Retinal pigment epithelial cell (primary cell): Measurements from ENCODE around the gene NEO1.
A peak's percentile ranks its signal among the peaks of the same experiment; 100 is the strongest.

Experiments
- DNase-seq: peaks from one replicate; pipeline ENCODE4 v3.0.0-alpha.2; 2010; ENCODE audit warnings: low read depth
- H3K4me3 ChIP-seq: 2 replicates; pipeline ENCODE4 v1.5.1; 2011; ENCODE audit warnings: mild to moderate bottlenecking, low read length, control low read depth, moderate library complexity
- TF ChIP-seq, protein P1 (sequence below): conservative IDR thresholded peaks from 2 replicates; pipeline ENCODE4 v1.5.1; 2011; ENCODE audit warnings: low read depth, low read length, control low read depth, inconsistent platforms

The NEO1 gene, protein sequence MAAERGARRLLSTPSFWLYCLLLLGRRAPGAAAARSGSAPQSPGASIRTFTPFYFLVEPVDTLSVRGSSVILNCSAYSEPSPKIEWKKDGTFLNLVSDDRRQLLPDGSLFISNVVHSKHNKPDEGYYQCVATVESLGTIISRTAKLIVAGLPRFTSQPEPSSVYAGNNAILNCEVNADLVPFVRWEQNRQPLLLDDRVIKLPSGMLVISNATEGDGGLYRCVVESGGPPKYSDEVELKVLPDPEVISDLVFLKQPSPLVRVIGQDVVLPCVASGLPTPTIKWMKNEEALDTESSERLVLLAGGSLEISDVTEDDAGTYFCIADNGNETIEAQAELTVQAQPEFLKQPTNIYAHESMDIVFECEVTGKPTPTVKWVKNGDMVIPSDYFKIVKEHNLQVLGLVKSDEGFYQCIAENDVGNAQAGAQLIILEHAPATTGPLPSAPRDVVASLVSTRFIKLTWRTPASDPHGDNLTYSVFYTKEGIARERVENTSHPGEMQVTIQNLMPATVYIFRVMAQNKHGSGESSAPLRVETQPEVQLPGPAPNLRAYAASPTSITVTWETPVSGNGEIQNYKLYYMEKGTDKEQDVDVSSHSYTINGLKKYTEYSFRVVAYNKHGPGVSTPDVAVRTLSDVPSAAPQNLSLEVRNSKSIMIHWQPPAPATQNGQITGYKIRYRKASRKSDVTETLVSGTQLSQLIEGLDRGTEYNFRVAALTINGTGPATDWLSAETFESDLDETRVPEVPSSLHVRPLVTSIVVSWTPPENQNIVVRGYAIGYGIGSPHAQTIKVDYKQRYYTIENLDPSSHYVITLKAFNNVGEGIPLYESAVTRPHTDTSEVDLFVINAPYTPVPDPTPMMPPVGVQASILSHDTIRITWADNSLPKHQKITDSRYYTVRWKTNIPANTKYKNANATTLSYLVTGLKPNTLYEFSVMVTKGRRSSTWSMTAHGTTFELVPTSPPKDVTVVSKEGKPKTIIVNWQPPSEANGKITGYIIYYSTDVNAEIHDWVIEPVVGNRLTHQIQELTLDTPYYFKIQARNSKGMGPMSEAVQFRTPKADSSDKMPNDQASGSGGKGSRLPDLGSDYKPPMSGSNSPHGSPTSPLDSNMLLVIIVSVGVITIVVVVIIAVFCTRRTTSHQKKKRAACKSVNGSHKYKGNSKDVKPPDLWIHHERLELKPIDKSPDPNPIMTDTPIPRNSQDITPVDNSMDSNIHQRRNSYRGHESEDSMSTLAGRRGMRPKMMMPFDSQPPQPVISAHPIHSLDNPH (N-terminal part only)

DNA sequence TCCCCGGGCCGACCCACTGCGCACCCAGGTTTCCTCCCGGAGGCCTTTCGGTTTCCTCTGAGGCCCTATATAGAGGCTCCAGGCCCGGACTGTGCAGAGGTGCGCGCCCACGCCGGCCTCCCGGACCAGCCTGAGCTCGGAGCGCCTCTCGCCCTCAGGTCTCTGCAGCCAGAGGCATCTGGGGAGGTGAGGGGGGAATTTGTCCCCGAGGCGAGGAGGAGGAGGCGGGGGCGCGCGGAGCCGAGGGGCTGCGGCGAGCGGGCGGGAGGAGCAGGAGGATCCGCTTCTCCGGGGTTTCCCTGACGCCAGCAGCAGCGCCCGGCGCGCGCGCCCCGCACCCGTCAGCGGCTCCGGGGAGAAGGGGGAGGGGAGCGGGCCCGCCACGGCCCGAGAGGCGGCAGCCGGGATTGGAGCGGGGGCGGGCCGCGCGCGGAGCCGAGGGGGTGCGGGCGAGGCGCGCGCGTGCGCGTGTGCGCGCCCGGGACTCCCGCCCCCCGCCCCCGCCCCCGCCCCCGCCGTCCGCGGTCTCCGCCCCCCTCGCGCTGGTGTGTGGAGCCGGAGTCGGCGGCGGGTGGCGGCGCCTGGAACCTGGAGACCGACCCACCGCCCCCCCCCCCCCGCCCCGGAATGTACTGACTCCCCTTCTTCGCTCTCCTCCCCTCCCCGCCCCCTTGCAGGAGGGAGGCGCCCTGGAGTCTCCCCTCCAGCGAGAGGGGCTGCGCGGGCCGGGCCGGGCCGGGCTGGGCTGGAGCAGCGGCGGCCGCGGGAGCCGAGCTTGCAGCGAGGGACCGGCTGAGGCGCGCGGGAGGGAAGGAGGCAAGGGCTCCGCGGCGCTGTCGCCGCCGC lies at the start of gene NEO1:
Gene NEO1, plus strand, starts transcription at position 657 of the 846 bp plus-strand sequence. CDS start 213 bp downstream, outside the sequence.
- TF ChIP-seq, protein P1, sequence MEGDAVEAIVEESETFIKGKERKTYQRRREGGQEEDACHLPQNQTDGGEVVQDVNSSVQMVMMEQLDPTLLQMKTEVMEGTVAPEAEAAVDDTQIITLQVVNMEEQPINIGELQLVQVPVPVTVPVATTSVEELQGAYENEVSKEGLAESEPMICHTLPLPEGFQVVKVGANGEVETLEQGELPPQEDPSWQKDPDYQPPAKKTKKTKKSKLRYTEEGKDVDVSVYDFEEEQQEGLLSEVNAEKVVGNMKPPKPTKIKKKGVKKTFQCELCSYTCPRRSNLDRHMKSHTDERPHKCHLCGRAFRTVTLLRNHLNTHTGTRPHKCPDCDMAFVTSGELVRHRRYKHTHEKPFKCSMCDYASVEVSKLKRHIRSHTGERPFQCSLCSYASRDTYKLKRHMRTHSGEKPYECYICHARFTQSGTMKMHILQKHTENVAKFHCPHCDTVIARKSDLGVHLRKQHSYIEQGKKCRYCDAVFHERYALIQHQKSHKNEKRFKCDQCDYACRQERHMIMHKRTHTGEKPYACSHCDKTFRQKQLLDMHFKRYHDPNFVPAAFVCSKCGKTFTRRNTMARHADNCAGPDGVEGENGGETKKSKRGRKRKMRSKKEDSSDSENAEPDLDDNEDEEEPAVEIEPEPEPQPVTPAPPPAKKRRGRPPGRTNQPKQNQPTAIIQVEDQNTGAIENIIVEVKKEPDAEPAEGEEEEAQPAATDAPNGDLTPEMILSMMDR, result no peak
- DNase-seq, result peak; percentile 43

DNA sequence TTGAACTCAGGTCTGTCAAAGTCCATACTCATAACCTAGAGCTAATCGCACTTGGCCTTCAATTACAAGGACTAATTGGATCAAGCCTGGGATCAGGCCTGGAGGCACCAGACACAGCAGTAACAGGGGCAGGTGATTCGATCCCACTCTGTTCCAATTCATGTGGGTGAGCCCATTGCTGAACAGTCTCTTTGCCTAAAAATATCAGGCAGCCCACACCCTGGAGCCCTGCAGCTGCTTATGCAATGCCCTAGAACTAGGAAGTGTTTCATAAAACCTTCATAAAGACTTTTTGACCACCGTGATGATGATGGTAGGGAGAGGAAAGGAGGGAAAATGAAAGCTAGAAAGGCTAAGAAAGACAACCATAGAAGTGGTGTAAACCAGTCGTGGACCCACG lies 47.8 kb upstream of the NEO1 start:
- no peak overlapping the region for H3K4me3 ChIP-seq
- TF ChIP-seq, protein P1, result no peak
- no peak for DNase-seq

More for the DNA sequence above, at the start of gene NEO1:
- peak within 1 kb of the TSS; percentile 68 for H3K4me3 ChIP-seq

DNA sequence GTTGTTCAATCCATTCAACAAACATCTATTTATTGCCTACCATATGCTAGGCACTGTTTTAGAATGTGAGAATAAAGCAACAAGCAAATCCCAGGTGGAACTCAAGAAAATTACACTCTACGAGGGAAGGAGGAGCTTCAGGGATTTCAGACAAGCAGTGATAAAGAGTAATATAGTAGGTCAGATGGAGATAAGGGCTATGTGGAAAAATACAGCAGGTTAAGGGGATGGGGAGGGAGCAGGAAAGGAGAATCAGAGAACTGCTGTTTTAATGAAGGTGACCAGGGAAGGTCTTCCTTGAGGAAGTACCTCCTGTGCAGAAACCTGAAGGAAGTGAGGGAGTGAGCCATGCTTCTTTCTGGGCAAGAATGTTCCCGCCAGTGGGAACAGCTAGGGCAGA lies 47.2 kb upstream of the NEO1 start:
- TF ChIP-seq, protein P1, result no peak
- no peak for DNase-seq
- H3K4me3 ChIP-seq, result no peak overlapping the region

DNA sequence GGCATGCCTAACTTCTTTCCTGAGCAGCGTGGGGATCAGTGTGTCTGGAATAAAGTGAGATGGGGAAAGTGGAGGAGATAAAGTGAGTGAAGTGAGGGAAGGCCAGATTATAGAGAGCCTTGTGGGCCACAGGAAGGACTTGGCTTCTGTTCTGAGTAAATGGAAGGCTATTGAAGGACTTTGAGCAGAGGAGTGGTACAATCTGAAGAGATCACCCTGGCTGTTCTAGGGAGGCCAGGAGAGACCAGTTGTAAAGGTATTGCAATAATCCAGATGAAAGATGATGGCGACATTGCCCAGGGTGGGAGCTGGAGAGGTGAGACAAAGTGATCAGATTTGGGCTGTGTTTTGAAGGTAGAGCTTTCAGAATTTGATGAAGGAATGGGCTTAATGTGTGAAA lies 46.8 kb upstream of the NEO1 start:
- TF ChIP-seq, protein P1, result no peak
- H3K4me3 ChIP-seq, result no peak overlapping the region

DNA sequence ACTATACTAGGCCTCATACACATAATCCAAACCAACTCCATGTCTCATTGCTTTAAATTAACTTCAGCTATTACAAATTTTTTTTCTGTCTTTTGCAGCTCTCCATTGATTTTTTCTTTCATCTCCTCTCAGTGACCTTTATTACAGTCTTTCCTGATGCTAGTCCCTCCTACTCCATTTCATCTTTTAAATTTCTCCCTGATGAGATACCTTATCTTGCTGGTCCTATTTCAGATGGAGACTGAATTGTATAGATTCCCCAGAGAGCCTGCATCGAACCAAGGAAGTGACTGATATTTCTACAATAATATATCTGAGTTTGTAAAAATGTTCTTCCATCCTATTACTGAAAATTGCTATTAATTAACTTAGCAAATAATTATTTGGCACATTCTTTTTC lies 45.7 kb upstream of the NEO1 start:
- TF ChIP-seq, protein P1, result no peak
- no peak overlapping the region for H3K4me3 ChIP-seq
- no peak for DNase-seq

More for the DNA sequence above, 46.8 kb upstream of the NEO1 start:
- no peak for DNase-seq
